ENCODE results near the gene CRYBG2. TPM values are rescaled to one million over a fixed set of nuclear protein-coding genes. Genes with fewer than 3 reads are reported as not detected.

CRYBG2 gene
- total and polyA plus RNA-seq, 10 of the 15 experiments (the other 5 are each of a cell fraction or from before 2014, with no cell fraction given), result 0.03 to 1.2 (median 0.11) TPM; not detected in 4

DNA sequence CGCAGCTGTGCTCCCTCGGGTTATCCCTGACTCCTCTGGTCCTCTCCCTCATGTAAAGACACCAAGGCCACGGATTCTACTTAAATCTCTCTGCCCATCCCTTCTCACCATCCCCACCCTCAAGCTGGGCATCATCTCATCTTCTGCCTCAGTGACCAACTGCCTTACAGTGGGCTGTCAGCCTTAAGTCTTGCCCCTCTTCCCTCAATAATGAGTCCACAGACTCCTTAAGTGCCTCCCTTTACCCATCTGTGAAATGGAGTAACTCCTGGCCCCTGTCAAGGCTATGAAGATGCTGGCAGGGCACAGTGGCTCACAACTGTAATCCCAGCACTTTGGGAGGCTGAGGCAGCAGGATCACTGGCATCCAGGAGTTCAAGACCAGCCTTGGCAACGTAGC lies 62.0 kb downstream of the CRYBG2 start:
- FAIRE-seq (no peak), DNase-seq (ENCODE audit: low read depth, low spot score) (no peak), ATAC-seq (no peak)
- Histone ChIP-seq H3K79me2 (ENCODE audit: control insufficient read depth, insufficient read depth, low read length) (no peaks in the 10 kb centered on the region), H3K9ac (ENCODE audit: control insufficient read depth, insufficient read depth, low read length) (no peak overlapping the region), H3K4me2 (ENCODE audit: control insufficient read depth, insufficient read depth) (no peak overlapping the region), H3K27ac (ENCODE audit: control insufficient read depth, insufficient read depth) (no peak overlapping the region), H3K36me3 (ENCODE audit: control insufficient read depth in 2 of 2, insufficient read depth in 2 of 2, low read length in 1 of 2) (no peaks in the 10 kb centered on the region), H2AFZ (ENCODE audit: control insufficient read depth, low read depth, low read length) (no peak overlapping the region), H3K27me3 (replicated peaks in 1 of 2; ENCODE audit: control insufficient read depth in 2 of 2, insufficient read depth in 2 of 2, low read length in 1 of 2) (no peaks in the 10 kb centered on the region), H4K20me1 (ENCODE audit: control insufficient read depth, insufficient read depth) (no peaks in the 10 kb centered on the region), H3K9me3 (replicated peaks; ENCODE audit: control insufficient read depth, insufficient read depth, low read length) (no peaks in the 10 kb centered on the region), H3K4me1 (ENCODE audit: control insufficient read depth, insufficient read depth, low read length) (peaks cover 45% of the 10 kb centered on the region), H3K4me3 (no peak overlapping the region)
- ChIA-PET POLR2A (interaction anchor here (0.6 kb wide), 1 partner anchor 28 kb away, joined by 6 read pairs; no protein-coding TSS in a partner anchor), CTCF (interaction anchor here (1.0 to 1.5 kb wide), 2 partner anchors 23 to 30 kb away, joined by 3 to 4 read pairs; no protein-coding TSS in a partner anchor), SMC1A (ENCODE audit: uncharacterized antibody, unreplicated experiment) (interaction anchor here (11.1 kb wide), 1 partner anchor 29 kb away, joined by 474 read pairs; the partner anchor contains the start of gene CD52), RAD21 (ENCODE audit: unreplicated experiment) (no interaction called here)
- intact Hi-C loops (cut with micrococcal nuclease; ENCODE audit: unreplicated experiment) (no loop called here), in situ Hi-C loops (cut with MboI) (no loop called here)
- WGBS (ENCODE audit: insufficient coverage, insufficient replicate concordance, low lambda C conversion rate, missing lambda C conversion rate), result 98% methylated on average over 4 of the region's 4 CpGs
- TF ChIP-seq MXI1 (IDR thresholded peaks at IDR 0.05; ENCODE audit: low read depth, low read length) (no peak), KDM1A (IDR thresholded peaks at IDR 0.05; ENCODE audit: borderline replicate concordance) (no peak), IRF4 (IDR thresholded peaks at IDR 0.05; ENCODE audit: low read depth, low read length) (no peak), ZNF622 (IDR thresholded peaks at IDR 0.05) (no peak), IKZF1 (conservative IDR thresholded peaks at IDR 0.05) (no peak), CHD2 (IDR thresholded peaks at IDR 0.05; ENCODE audit: borderline replicate concordance, low read depth, low read length) (no peak), KAT2A (conservative IDR thresholded peaks at IDR 0.05; ENCODE audit: control insufficient read depth, low read depth, low read length) (no peak), TCF3 (IDR thresholded peaks at IDR 0.05; ENCODE audit: borderline replicate concordance, insufficient read depth, low read depth, low read length) (no peak), E2F4 (IDR thresholded peaks at IDR 0.05; ENCODE audit: low read depth, low read length) (no peak), MEF2B (IDR thresholded peaks at IDR 0.05; ENCODE audit: partially characterized antibody, poor library complexity, severe bottlenecking) (no peak), JUND (IDR thresholded peaks at IDR 0.05; ENCODE audit: low read depth, low read length) (no peak), MYC (IDR thresholded peaks at IDR 0.05; ENCODE audit: insufficient read depth, insufficient read length, insufficient replicate concordance, low read length, severe bottlenecking) (no peak), ATF2 (IDR thresholded peaks at IDR 0.05; ENCODE audit: low read length) (no peak), TARDBP (IDR thresholded peaks at IDR 0.05; ENCODE audit: borderline replicate concordance) (no peak), SUPT20H (IDR thresholded peaks at IDR 0.05; ENCODE audit: borderline replicate concordance, control insufficient read depth, low read depth, low read length) (no peak), NR2F1 (conservative IDR thresholded peaks at IDR 0.05) (no peak)
- TF ChIP-seq, protein P1, sequence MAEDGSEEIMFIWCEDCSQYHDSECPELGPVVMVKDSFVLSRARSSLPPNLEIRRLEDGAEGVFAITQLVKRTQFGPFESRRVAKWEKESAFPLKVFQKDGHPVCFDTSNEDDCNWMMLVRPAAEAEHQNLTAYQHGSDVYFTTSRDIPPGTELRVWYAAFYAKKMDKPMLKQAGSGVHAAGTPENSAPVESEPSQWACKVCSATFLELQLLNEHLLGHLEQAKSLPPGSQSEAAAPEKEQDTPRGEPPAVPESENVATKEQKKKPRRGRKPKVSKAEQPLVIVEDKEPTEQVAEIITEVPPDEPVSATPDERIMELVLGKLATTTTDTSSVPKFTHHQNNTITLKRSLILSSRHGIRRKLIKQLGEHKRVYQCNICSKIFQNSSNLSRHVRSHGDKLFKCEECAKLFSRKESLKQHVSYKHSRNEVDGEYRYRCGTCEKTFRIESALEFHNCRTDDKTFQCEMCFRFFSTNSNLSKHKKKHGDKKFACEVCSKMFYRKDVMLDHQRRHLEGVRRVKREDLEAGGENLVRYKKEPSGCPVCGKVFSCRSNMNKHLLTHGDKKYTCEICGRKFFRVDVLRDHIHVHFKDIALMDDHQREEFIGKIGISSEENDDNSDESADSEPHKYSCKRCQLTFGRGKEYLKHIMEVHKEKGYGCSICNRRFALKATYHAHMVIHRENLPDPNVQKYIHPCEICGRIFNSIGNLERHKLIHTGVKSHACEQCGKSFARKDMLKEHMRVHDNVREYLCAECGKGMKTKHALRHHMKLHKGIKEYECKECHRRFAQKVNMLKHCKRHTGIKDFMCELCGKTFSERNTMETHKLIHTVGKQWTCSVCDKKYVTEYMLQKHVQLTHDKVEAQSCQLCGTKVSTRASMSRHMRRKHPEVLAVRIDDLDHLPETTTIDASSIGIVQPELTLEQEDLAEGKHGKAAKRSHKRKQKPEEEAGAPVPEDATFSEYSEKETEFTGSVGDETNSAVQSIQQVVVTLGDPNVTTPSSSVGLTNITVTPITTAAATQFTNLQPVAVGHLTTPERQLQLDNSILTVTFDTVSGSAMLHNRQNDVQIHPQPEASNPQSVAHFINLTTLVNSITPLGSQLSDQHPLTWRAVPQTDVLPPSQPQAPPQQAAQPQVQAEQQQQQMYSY (CRISPR knock-in tag; IDR thresholded peaks at IDR 0.05), result no peak
- no TSS peak for BruUV-seq (replicated peaks)

Measured in GM12878 (cell line).